CD14-positive monocyte (primary cell): ENCODE data around the gene MACROD2. TPM values are rescaled to one million over a fixed set of nuclear protein-coding genes. Genes with fewer than 3 reads are reported as not detected.

ENCODE experiments used
- DNase-seq, 3 donors: peaks; one replicate each; pipeline ENCODE4 v3.0.0-alpha.2; 2011 to 2022
- H2AFZ ChIP-seq: 2 replicates; pipeline ENCODE4 v1.6.0; 2012; ENCODE audit warnings: mild to moderate bottlenecking, low read depth, low read length, inconsistent platforms; ENCODE audit not compliant: insufficient read depth, poor library complexity, severe bottlenecking
- H3K27ac ChIP-seq, 2 donors: 1 replicate in 1 of 2; 2 replicates in 1 of 2; pipeline ENCODE4 v1.5.1; 2012 to 2013; ENCODE audit warnings: low read length in 2 of 2, control low read depth in 1 of 2, inconsistent platforms in 1 of 2, low read depth in 1 of 2, mild to moderate bottlenecking in 1 of 2
- H3K27me3 ChIP-seq, 2 donors: one replicate each; pipeline versions ENCODE4 v1.6.0 to v1.6.1; 2011 to 2013; ENCODE audit warnings: low read length in 2 of 2; ENCODE audit not compliant: control insufficient read depth in 2 of 2, insufficient read depth in 2 of 2
- H3K36me3 ChIP-seq, 2 donors: replicated peaks in 1 of 2; 1 replicate in 1 of 2; 2 replicates in 1 of 2; pipeline versions ENCODE4 v1.5.1 to v1.6.1; 2012 to 2013; ENCODE audit warnings: low read length in 2 of 2, control low read depth in 1 of 2, inconsistent platforms in 1 of 2, mild to moderate bottlenecking in 1 of 2; ENCODE audit not compliant: insufficient read depth in 2 of 2, control insufficient read depth in 1 of 2
- H3K4me1 ChIP-seq, 2 donors: 1 replicate in 1 of 2; 2 replicates in 1 of 2; pipeline versions ENCODE4 v1.5.1 to v1.6.1; 2012 to 2013; ENCODE audit warnings: low read length in 2 of 2, control low read depth in 1 of 2, inconsistent platforms in 1 of 2, mild to moderate bottlenecking in 1 of 2, moderate library complexity in 1 of 2; ENCODE audit not compliant: insufficient read depth in 2 of 2, control insufficient read depth in 1 of 2
- H3K4me2 ChIP-seq: replicated peaks from 2 replicates; pipeline ENCODE3; 2012; ENCODE audit warnings: low read length, moderate library complexity, mild to moderate bottlenecking; ENCODE audit not compliant: poor library complexity, severe bottlenecking; ENCODE audit errors: extremely low read depth
- H3K4me3 ChIP-seq, 3 experiments: fragments of 200-600 bp in 1 of 3; sonication (generic) in 1 of 3; replicated peaks in 1 of 3; 1 replicate in 2 of 3; 2 replicates in 1 of 3; pipeline ENCODE4 v1.5.1; 2011 to 2013; ENCODE audit warnings: low read length in 3 of 3, mild to moderate bottlenecking in 3 of 3, control low read depth in 2 of 3, low read depth in 2 of 3, inconsistent platforms in 1 of 3, moderate library complexity in 1 of 3
- H3K79me2 ChIP-seq: 2 replicates; pipeline ENCODE4 v1.6.0; 2012; ENCODE audit warnings: mild to moderate bottlenecking, control low read depth, inconsistent platforms, low read length, moderate library complexity; ENCODE audit not compliant: insufficient read depth
- H3K9ac ChIP-seq: 2 replicates; pipeline ENCODE4 v1.6.0; 2017; ENCODE audit warnings: low read length, mild to moderate bottlenecking; ENCODE audit not compliant: insufficient read depth, poor library complexity, severe bottlenecking
- H3K9me3 ChIP-seq, 2 donors: replicated peaks in 1 of 2; 1 replicate in 1 of 2; 2 replicates in 1 of 2; pipeline versions ENCODE4 v1.5.1 to v1.6.1; 2012 to 2013; ENCODE audit warnings: low read length in 2 of 2, control low read depth in 1 of 2; ENCODE audit not compliant: control insufficient read depth in 1 of 2, insufficient read depth in 1 of 2
- H4K20me1 ChIP-seq: 2 replicates; pipeline ENCODE4 v1.6.0; 2012; ENCODE audit warnings: mild to moderate bottlenecking, low read length, control low read depth, moderate library complexity; ENCODE audit not compliant: insufficient read depth
- H3K27ac Mint-ChIP-seq, 7 donors: one replicate each; pipeline ENCODE4 v1.8.0; 2020; ENCODE audit warnings: mild to moderate bottlenecking in 7 of 7, mixed read lengths in 7 of 7, moderate library complexity in 6 of 7, inconsistent platforms in 2 of 7
- H3K27me3 Mint-ChIP-seq, 3 donors: one replicate each; pipeline ENCODE4 v1.8.0; 2021 to 2022; ENCODE audit warnings: low read depth in 3 of 3, mild to moderate bottlenecking in 3 of 3, mixed read lengths in 3 of 3, moderate library complexity in 3 of 3, inconsistent platforms in 1 of 3
- H3K36me3 Mint-ChIP-seq, 2 donors: one replicate each; pipeline ENCODE4 v1.8.0; 2020; ENCODE audit warnings: mixed read lengths in 2 of 2, inconsistent platforms in 1 of 2, mild to moderate bottlenecking in 1 of 2
- H3K4me1 Mint-ChIP-seq: one replicate; pipeline ENCODE4 v1.8.0; 2020; ENCODE audit warnings: mild to moderate bottlenecking, mixed read lengths
- H3K4me3 Mint-ChIP-seq, 2 donors: one replicate each; pipeline ENCODE4 v1.8.0; 2020; ENCODE audit warnings: mild to moderate bottlenecking in 2 of 2, mixed read lengths in 2 of 2, moderate library complexity in 1 of 2
- H3K9me3 Mint-ChIP-seq, 7 donors: one replicate each; pipeline ENCODE4 v1.8.0; 2020 to 2022; ENCODE audit warnings: mixed read lengths in 7 of 7, mild to moderate bottlenecking in 6 of 7, moderate library complexity in 6 of 7, inconsistent platforms in 2 of 7
- WGBS: methylation state at CpG from one replicate; pipeline ENCODE4 v1.1.5; 2013; ENCODE audit warnings: missing lambda C conversion rate; ENCODE audit not compliant: insufficient coverage; 5-methylcytosine and 5-hydroxymethylcytosine counted together
- intact Hi-C, 2 donors: fragments of 100-400 bp; cut with micrococcal nuclease; formaldehyde crosslinking; loops; one replicate each; pipeline versions ENCODE4 v1.15.0 to v1.15.1; 2023
- polyA plus RNA-seq, 3 donors: library from polyadenylated mRNA; depleted of rRNA in 1 of 3; unstranded in 2 of 3; stranded (reverse) in 1 of 3; fragments of 300-500 nt in 2 of 3; fragments of >200 nt in 1 of 3; fragmentation: Illumina TruSeq in 2 of 3; gene quantifications; 1 replicate in 2 of 3; 2 replicates in 1 of 3; pipeline ENCODE4 v1.2.3, GENCODE V29; 2012 to 2021
- TF ChIP-seq, protein P1 (sequence below): fragments of 200-600 bp; IDR thresholded peaks from one replicate; pipeline ENCODE4 v1.8.0; 2022; ENCODE audit warnings: antibody characterized with exemption, mild to moderate bottlenecking

MACROD2 gene
- polyA plus RNA-seq, 3 donors: 0.23 TPM; not detected in 2

DNA sequence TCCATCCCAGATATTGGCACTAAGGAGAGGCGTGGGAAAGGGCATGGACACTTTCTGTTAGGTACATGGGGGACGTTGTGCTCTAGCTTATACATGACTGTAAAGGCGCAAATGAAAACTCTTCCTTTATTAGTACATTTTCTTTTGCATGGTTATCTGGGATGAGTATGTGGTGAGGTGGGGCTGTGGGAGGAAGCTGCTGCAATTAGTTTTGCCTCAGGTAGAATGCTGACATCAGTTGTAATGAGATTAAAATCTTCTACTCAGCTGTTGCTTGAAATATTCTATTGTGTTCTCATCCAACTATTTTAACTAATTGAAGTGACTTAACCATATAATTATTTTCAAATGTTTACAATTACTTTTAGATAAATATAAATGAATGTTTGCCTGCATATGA is 560.4 kb downstream of the MACROD2 start:
- H4K20me1 ChIP-seq: no peaks in the 10 kb centered on the region
- no peak overlapping the region for H3K27ac ChIP-seq
- no peaks in the 10 kb centered on the region for H3K36me3 ChIP-seq
- peaks cover 0 to 3% (median 2%) of the 10 kb centered on the region in 7 donors for H3K9me3 Mint-ChIP-seq
- TF ChIP-seq, protein P1, sequence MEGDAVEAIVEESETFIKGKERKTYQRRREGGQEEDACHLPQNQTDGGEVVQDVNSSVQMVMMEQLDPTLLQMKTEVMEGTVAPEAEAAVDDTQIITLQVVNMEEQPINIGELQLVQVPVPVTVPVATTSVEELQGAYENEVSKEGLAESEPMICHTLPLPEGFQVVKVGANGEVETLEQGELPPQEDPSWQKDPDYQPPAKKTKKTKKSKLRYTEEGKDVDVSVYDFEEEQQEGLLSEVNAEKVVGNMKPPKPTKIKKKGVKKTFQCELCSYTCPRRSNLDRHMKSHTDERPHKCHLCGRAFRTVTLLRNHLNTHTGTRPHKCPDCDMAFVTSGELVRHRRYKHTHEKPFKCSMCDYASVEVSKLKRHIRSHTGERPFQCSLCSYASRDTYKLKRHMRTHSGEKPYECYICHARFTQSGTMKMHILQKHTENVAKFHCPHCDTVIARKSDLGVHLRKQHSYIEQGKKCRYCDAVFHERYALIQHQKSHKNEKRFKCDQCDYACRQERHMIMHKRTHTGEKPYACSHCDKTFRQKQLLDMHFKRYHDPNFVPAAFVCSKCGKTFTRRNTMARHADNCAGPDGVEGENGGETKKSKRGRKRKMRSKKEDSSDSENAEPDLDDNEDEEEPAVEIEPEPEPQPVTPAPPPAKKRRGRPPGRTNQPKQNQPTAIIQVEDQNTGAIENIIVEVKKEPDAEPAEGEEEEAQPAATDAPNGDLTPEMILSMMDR: no peak
- H2AFZ ChIP-seq: no peak overlapping the region
- H3K9ac ChIP-seq: no peak overlapping the region
- no peaks in the 10 kb centered on the region for H3K4me1 ChIP-seq
- H3K9me3 ChIP-seq: peaks cover 3 to 5% of the 10 kb centered on the region in 2 donors
- no peak overlapping the region for H3K4me3 ChIP-seq
- no peaks in the 10 kb centered on the region for H3K27me3 ChIP-seq
- no peaks in the 10 kb centered on the region for H3K36me3 Mint-ChIP-seq
- no peaks in the 10 kb centered on the region for H3K27me3 Mint-ChIP-seq
- H3K27ac Mint-ChIP-seq: no peak overlapping the region
- H3K4me2 ChIP-seq: no peak overlapping the region
- no peak for DNase-seq
- WGBS: no CpG with 5 or more reads among the region's 3 CpGs
- no peaks in the 10 kb centered on the region for H3K4me1 Mint-ChIP-seq
- no peaks in the 10 kb centered on the region for H3K79me2 ChIP-seq
- no peak overlapping the region for H3K4me3 Mint-ChIP-seq
- intact Hi-C loops: no loop called here

DNA sequence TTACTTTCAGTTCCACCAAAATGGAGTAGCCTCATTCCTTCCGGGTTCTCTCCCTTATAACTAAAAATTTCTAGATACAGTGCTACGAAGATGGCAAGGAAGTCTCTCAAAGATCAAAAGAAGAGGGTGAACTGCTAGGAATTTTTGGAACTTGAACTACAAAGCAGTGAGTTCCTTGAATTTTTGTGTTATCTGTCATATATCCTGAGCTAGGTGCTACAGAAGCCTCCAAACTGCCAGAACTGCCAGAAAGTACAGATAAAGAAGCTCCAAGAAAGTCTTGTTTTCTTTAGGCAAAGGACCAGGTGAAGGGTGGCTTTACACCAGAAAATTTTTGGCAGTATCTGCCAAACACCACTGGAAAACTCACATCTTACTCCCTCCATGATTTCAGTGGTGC is 560.9 kb downstream of the MACROD2 start:
- TF ChIP-seq, protein P1: no peak
- Mint-ChIP-seq H3K36me3 (no peaks in the 10 kb centered on the region), H3K27me3 (no peaks in the 10 kb centered on the region), H3K4me3 (no peak overlapping the region), H3K27ac (no peak overlapping the region), H3K4me1 (no peaks in the 10 kb centered on the region), H3K9me3 (peaks cover 0 to 3% (median 2%) of the 10 kb centered on the region in 7 donors)
- H2AFZ ChIP-seq: no peak overlapping the region
- no peaks in the 10 kb centered on the region for H4K20me1 ChIP-seq
- no peaks in the 10 kb centered on the region for H3K4me1 ChIP-seq
- intact Hi-C loops: no loop called here
- H3K79me2 ChIP-seq: no peaks in the 10 kb centered on the region
- WGBS: no CpG with 5 or more reads among the region's 2 CpGs
- no peaks in the 10 kb centered on the region for H3K36me3 ChIP-seq
- H3K4me2 ChIP-seq: no peak overlapping the region
- H3K27me3 ChIP-seq: no peaks in the 10 kb centered on the region
- no peak overlapping the region for H3K9ac ChIP-seq
- H3K4me3 ChIP-seq: no peak overlapping the region
- no peak for DNase-seq
- H3K9me3 ChIP-seq: peaks cover 3 to 5% of the 10 kb centered on the region in 2 donors
- no peak overlapping the region for H3K27ac ChIP-seq
